Endothelial cell of umbilical vein (primary cell): ENCODE measurements around the gene MGAT1. TPM values are rescaled to one million over a fixed set of nuclear protein-coding genes. Genes with fewer than 3 reads are reported as not detected.

Source experiments
- BruUV-seq: library from RNA; stranded (reverse); fragments of 400-500 nt; replicated peaks from 2 replicates; lab custom pipeline; 2021; lab: Mats Ljungman, UMichigan
- CTCF ChIA-PET: fragments of 300-600, 350-600 bp; sonication (Branson Sonifier 250); formaldehyde crosslinking; loops from one replicate; lab custom pipeline; 2021; ENCODE audit warnings: antibody characterized with exemption, inconsistent platforms; lab: Charles Lee
- POLR2A ChIA-PET: fragments of 300-600, 350-600 bp; sonication (Branson Sonifier 250); formaldehyde crosslinking; loops from one replicate; lab custom pipeline; 2021; ENCODE audit warnings: antibody characterized with exemption, inconsistent platforms; lab: Charles Lee
- DNase-seq: peaks from one replicate; pipeline ENCODE4 v3.0.0-alpha.2; 2011; ENCODE audit warnings: low read depth, low spot score
- FAIRE-seq: peaks from 2 replicates; lab custom pipeline; 2011; peaks lifted over from hg19 to GRCh38; lab: Jason Lieb, UNC
- H2AFZ ChIP-seq: 2 replicates; pipeline ENCODE4 v1.6.0; 2012; ENCODE audit warnings: low read depth, low read length, control low read depth, inconsistent platforms
- H3K27ac ChIP-seq: 2 replicates; pipeline ENCODE4 v1.5.1; 2011; ENCODE audit warnings: low read depth, mild to moderate bottlenecking, control low read depth, low read length, moderate library complexity; ENCODE audit not compliant: insufficient read depth
- H3K27me3 ChIP-seq, 2 experiments: 2 replicates each; pipeline versions ENCODE4 v1.6.0 to v1.6.1; 2011; ENCODE audit warnings: low read length in 2 of 2, mixed read lengths in 1 of 2; ENCODE audit not compliant: control insufficient read depth in 2 of 2, insufficient read depth in 2 of 2
- H3K36me3 ChIP-seq, 2 experiments: 2 replicates in 1 of 2; 3 replicates in 1 of 2; pipeline ENCODE4 v1.5.1; 2011; ENCODE audit warnings: low read length in 2 of 2, mild to moderate bottlenecking in 1 of 2, moderate library complexity in 1 of 2; ENCODE audit not compliant: control insufficient read depth in 2 of 2, insufficient read depth in 2 of 2; ENCODE audit errors: extremely low read depth in 1 of 2
- H3K4me1 ChIP-seq: 3 replicates; pipeline ENCODE4 v1.5.1; 2011; ENCODE audit warnings: mild to moderate bottlenecking, low read length; ENCODE audit not compliant: control insufficient read depth, insufficient read depth; ENCODE audit errors: extremely low read depth
- H3K4me2 ChIP-seq: 2 replicates; pipeline ENCODE4 v1.6.1; 2011; ENCODE audit warnings: low read length, control low read depth, mixed read lengths; ENCODE audit not compliant: insufficient read depth
- H3K4me3 ChIP-seq, 3 experiments: fragments of 200-600 bp in 1 of 3; sonication (generic), shearing (Covaris generic) in 1 of 3; replicated peaks in 1 of 3; 2 replicates each; pipeline ENCODE4 v1.5.1; 2011 to 2016; ENCODE audit warnings: control low read depth in 3 of 3, low read length in 3 of 3, mild to moderate bottlenecking in 2 of 3, inconsistent platforms in 1 of 3, low read depth in 1 of 3, moderate library complexity in 1 of 3; ENCODE audit not compliant: insufficient read depth in 1 of 3
- H3K79me2 ChIP-seq: 2 replicates; pipeline ENCODE4 v1.6.0; 2012; ENCODE audit warnings: low read length, inconsistent platforms; ENCODE audit not compliant: control insufficient read depth, insufficient read depth
- H3K9ac ChIP-seq: replicated peaks from 2 replicates; pipeline ENCODE3; 2011; ENCODE audit warnings: low read length, control low read depth; ENCODE audit not compliant: insufficient read depth; ENCODE audit errors: extremely low read depth
- H3K9me1 ChIP-seq: replicated peaks from 3 replicates; pipeline ENCODE4 v1.6.0; 2011; ENCODE audit warnings: mild to moderate bottlenecking, low read length; ENCODE audit not compliant: control insufficient read depth, insufficient read depth; ENCODE audit errors: extremely low read depth
- H3K9me3 ChIP-seq: replicated peaks from 2 replicates; pipeline ENCODE4 v1.5.1; 2012; ENCODE audit warnings: low read length, inconsistent platforms; ENCODE audit not compliant: control insufficient read depth, insufficient read depth
- H4K20me1 ChIP-seq: replicated peaks from 2 replicates; pipeline ENCODE3; 2011; ENCODE audit warnings: mild to moderate bottlenecking, low read length; ENCODE audit not compliant: control insufficient read depth, insufficient read depth; ENCODE audit errors: extremely low read depth
- CTCF ChIP-seq, 2 donors: IDR thresholded peaks; 1 replicate in 1 of 2; 2 replicates in 1 of 2; pipeline ENCODE4 v1.5.1; 2011; ENCODE audit warnings: low read length in 2 of 2, mild to moderate bottlenecking in 2 of 2, moderate library complexity in 2 of 2, control low read depth in 1 of 2, inconsistent platforms in 1 of 2, low read depth in 1 of 2; ENCODE audit not compliant: insufficient read depth in 1 of 2; ENCODE audit errors: extremely low read depth in 1 of 2
- EZH2 ChIP-seq: IDR thresholded peaks from 2 replicates; pipeline ENCODE4 v1.6.1; 2012; ENCODE audit warnings: borderline replicate concordance, low read depth, mild to moderate bottlenecking, moderate library complexity, low read length, inconsistent platforms; ENCODE audit not compliant: severe bottlenecking
- FOS ChIP-seq: IDR thresholded peaks from 2 replicates; pipeline ENCODE4 v1.6.1; 2011; ENCODE audit warnings: mild to moderate bottlenecking, low read length, moderate library complexity, borderline replicate concordance; ENCODE audit not compliant: insufficient read depth
- GATA2 ChIP-seq: IDR thresholded peaks from 2 replicates; pipeline ENCODE4 v1.7.0; 2011; ENCODE audit warnings: low read depth, mild to moderate bottlenecking, moderate library complexity, mixed read lengths, low read length; ENCODE audit not compliant: insufficient read length, insufficient read depth
- JUN ChIP-seq: IDR thresholded peaks from 2 replicates; pipeline ENCODE4 v1.6.1; 2011; ENCODE audit warnings: borderline replicate concordance, low read depth; ENCODE audit not compliant: insufficient read length, insufficient read depth
- MAX ChIP-seq: IDR thresholded peaks from 2 replicates; pipeline ENCODE4 v1.6.1; 2011; ENCODE audit not compliant: insufficient read depth, insufficient read length
- MYC ChIP-seq: IDR thresholded peaks from one replicate; pipeline ENCODE4 v1.6.1; 2011; ENCODE audit warnings: mild to moderate bottlenecking, low read depth, low read length
- POLR2A ChIP-seq: IDR thresholded peaks from 2 replicates; pipeline ENCODE4 v1.6.1; 2012; ENCODE audit warnings: low read depth, mild to moderate bottlenecking, control low read depth, low read length
- dilution Hi-C: fragments of 300-500 bp; cut with MboI; formaldehyde crosslinking; loops from one replicate; pipeline ENCODE4 v1.15.0; 2019; ENCODE audit warnings: low sequenced_read_pairs; ENCODE audit not compliant: extremely low pct_ligation_motif_present
- intact Hi-C: fragments of 100-400 bp; cut with micrococcal nuclease; formaldehyde crosslinking; loops from one replicate; pipeline ENCODE4 v1.10.0; 2022
- polyA plus RNA-seq, 4 experiments: library from polyadenylated mRNA; depleted of rRNA in 3 of 4; stranded (reverse) in 3 of 4; unstranded in 1 of 4; fragments of >200 nt; gene quantifications; 2 replicates each; pipeline versions ENCODE4 v1.2.1 to v1.2.3, GENCODE V29; 2011 to 2012; ENCODE audit warnings: missing spikeins in 1 of 4
- total RNA-seq: library from RNA; stranded (reverse); gene quantifications from 2 replicates; pipeline ENCODE4 v1.2.3, GENCODE V29; 2021

The MGAT1 gene
- total and polyA plus RNA-seq, 2 donors (not counting 3 experiments of a cell fraction or from before 2014, with no cell fraction given), result 123 to 126 TPM

- peak overlapping the region; percentile 81 for H3K9ac ChIP-seq
- H3K79me2 ChIP-seq, result peaks cover 2% of the 10 kb centered on the region
- H3K9me1 ChIP-seq, result no peaks in the 10 kb centered on the region
- no peak for FAIRE-seq
- ChIA-PET CTCF (interaction anchor here (0.8 to 2.3 kb wide), 8 partner anchors 20 to 354 kb away, joined by 3 to 11 read pairs (median 5); partner anchors contain the start of gene MGAT1), POLR2A (interaction anchor here (0.9 to 1.1 kb wide), 2 partner anchors 20 to 27 kb away, joined by 3 to 6 read pairs; no protein-coding TSS in a partner anchor)
- H3K4me3 ChIP-seq, result peak overlapping the region; percentile 51 to 63 (median 59)
- no peaks in the 10 kb centered on the region for H4K20me1 ChIP-seq
- peak overlapping the region; percentile 66 for H3K4me2 ChIP-seq
- dilution Hi-C loops (no loop called here), intact Hi-C loops (loop anchor here (1.0 to 2.0 kb wide), 4 partner anchors 20 to 44 kb away; partner anchors contain the start of genes MGAT1 and ZFP62)
- peak overlapping the region; percentile 69 for H3K27ac ChIP-seq
- DNase-seq, result no peak
- peaks cover 15% of the 10 kb centered on the region for H3K4me1 ChIP-seq
- H2AFZ ChIP-seq, result peak overlapping the region; percentile 93
- H3K27me3 ChIP-seq, result no peaks in the 10 kb centered on the region
- H3K36me3 ChIP-seq, result peaks cover 0 to 10% of the 10 kb centered on the region in 2 experiments
- no peaks in the 10 kb centered on the region for H3K9me3 ChIP-seq
- BruUV-seq, result no TSS peak
- no peak for TF ChIP-seq POLR2A
- no peak for TF ChIP-seq CTCF (IDR thresholded peaks at IDR 0.05; ENCODE audit: extremely low read depth in 1 of 2, insufficient read depth in 1 of 2, low read depth in 1 of 2, low read length in 2 of 2)
Observed at GRCh38 chr5:180830253-180831138, 27.9 kb upstream of the MGAT1 start.

GRCh38 chr5:180829726-180830125 is 27.1 kb upstream of the MGAT1 start:
- H3K79me2 ChIP-seq, result peaks cover 2% of the 10 kb centered on the region
- peaks cover 0 to 4% of the 10 kb centered on the region in 2 experiments for H3K36me3 ChIP-seq
- no TSS peak for BruUV-seq
- no peak overlapping the region for H2AFZ ChIP-seq
- TF ChIP-seq CTCF (IDR thresholded peaks at IDR 0.05; ENCODE audit: extremely low read depth in 1 of 2, insufficient read depth in 1 of 2, low read depth in 1 of 2, low read length in 2 of 2), result no peak
- TF ChIP-seq FOS, result no peak
- TF ChIP-seq MAX, result no peak
- no peak for TF ChIP-seq EZH2
- TF ChIP-seq MYC, result no peak
- no peak for TF ChIP-seq POLR2A
- no peak for TF ChIP-seq JUN
- no peak for TF ChIP-seq GATA2
- no peak overlapping the region for H3K27ac ChIP-seq
- POLR2A ChIA-PET, result no interaction called here
- no peaks in the 10 kb centered on the region for H3K9me1 ChIP-seq
- dilution Hi-C loops, result no loop called here
- no peak overlapping the region for H3K4me3 ChIP-seq
- DNase-seq (no peak), FAIRE-seq (no peak)
- no peaks in the 10 kb centered on the region for H3K27me3 ChIP-seq
- no peaks in the 10 kb centered on the region for H3K9me3 ChIP-seq
- H4K20me1 ChIP-seq, result no peaks in the 10 kb centered on the region
- CTCF ChIA-PET, result interaction anchor here (0.8 to 2.3 kb wide), 3 partner anchors 39 to 45 kb away, joined by 3 to 8 read pairs (median 5); no protein-coding TSS in a partner anchor
- H3K4me2 ChIP-seq, result no peak overlapping the region
- H3K9ac ChIP-seq, result no peak overlapping the region
- H3K4me1 ChIP-seq, result peaks cover 15% of the 10 kb centered on the region
- intact Hi-C loops, result loop anchor here (2.0 kb wide), 1 partner anchor 27 kb away; the partner anchor contains the start of gene MGAT1
